HL-60 (cell line): ENCODE data around the gene ADPRHL1.

Experiments used
- GABPA ChIP-seq: IDR thresholded peaks from 2 replicates; pipeline ENCODE4 v1.6.1; 2012; ENCODE audit warnings: low read depth
- POLR2AphosphoS5 ChIP-seq: IDR thresholded peaks from 2 replicates; pipeline ENCODE4 v1.6.1; 2012; ENCODE audit warnings: low read depth
- TF ChIP-seq, protein P1 (sequence below): IDR thresholded peaks from one replicate; pipeline ENCODE4 v1.5.1; 2011; ENCODE audit warnings: low read length, control low read depth, inconsistent platforms; ENCODE audit not compliant: insufficient read depth
- TF ChIP-seq, protein P2 (sequence below): IDR thresholded peaks from 2 replicates; pipeline ENCODE4 v1.6.1; 2012; ENCODE audit warnings: low read depth; ENCODE audit not compliant: insufficient replicate concordance

DNA sequence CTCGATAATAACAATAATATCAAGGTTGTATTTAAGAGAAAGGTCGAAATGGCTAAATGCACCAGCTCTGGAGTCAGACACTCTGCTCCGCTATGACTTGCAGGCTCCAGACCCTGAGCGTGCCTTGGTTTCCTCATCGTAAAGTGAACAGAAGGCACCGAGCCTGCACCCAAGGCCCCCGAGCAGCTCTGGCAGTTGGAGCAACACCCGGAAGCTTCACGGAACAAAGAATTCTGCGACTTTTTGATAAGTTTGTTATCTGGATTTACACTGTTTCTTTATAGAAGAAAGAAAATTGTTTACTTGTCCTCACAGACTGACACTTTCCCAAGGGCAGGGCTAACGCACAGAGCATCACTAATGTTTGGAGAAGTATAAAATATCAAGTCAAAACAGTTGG, 93.7 kb downstream of the ADPRHL1 start:
- TF ChIP-seq, protein P1, sequence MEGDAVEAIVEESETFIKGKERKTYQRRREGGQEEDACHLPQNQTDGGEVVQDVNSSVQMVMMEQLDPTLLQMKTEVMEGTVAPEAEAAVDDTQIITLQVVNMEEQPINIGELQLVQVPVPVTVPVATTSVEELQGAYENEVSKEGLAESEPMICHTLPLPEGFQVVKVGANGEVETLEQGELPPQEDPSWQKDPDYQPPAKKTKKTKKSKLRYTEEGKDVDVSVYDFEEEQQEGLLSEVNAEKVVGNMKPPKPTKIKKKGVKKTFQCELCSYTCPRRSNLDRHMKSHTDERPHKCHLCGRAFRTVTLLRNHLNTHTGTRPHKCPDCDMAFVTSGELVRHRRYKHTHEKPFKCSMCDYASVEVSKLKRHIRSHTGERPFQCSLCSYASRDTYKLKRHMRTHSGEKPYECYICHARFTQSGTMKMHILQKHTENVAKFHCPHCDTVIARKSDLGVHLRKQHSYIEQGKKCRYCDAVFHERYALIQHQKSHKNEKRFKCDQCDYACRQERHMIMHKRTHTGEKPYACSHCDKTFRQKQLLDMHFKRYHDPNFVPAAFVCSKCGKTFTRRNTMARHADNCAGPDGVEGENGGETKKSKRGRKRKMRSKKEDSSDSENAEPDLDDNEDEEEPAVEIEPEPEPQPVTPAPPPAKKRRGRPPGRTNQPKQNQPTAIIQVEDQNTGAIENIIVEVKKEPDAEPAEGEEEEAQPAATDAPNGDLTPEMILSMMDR, result no peak
- no peak for TF ChIP-seq POLR2AphosphoS5
- TF ChIP-seq, protein P2, sequence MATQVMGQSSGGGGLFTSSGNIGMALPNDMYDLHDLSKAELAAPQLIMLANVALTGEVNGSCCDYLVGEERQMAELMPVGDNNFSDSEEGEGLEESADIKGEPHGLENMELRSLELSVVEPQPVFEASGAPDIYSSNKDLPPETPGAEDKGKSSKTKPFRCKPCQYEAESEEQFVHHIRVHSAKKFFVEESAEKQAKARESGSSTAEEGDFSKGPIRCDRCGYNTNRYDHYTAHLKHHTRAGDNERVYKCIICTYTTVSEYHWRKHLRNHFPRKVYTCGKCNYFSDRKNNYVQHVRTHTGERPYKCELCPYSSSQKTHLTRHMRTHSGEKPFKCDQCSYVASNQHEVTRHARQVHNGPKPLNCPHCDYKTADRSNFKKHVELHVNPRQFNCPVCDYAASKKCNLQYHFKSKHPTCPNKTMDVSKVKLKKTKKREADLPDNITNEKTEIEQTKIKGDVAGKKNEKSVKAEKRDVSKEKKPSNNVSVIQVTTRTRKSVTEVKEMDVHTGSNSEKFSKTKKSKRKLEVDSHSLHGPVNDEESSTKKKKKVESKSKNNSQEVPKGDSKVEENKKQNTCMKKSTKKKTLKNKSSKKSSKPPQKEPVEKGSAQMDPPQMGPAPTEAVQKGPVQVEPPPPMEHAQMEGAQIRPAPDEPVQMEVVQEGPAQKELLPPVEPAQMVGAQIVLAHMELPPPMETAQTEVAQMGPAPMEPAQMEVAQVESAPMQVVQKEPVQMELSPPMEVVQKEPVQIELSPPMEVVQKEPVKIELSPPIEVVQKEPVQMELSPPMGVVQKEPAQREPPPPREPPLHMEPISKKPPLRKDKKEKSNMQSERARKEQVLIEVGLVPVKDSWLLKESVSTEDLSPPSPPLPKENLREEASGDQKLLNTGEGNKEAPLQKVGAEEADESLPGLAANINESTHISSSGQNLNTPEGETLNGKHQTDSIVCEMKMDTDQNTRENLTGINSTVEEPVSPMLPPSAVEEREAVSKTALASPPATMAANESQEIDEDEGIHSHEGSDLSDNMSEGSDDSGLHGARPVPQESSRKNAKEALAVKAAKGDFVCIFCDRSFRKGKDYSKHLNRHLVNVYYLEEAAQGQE, result no peak
- no peak for TF ChIP-seq GABPA
